ENCODE measurements around the gene FUS.
"Not testable (repeated sequence)": the region's sequence is repeated elsewhere in the genome, so short reads cannot be mapped to it uniquely, and the experiment has no call there.

FUS gene

DNA sequence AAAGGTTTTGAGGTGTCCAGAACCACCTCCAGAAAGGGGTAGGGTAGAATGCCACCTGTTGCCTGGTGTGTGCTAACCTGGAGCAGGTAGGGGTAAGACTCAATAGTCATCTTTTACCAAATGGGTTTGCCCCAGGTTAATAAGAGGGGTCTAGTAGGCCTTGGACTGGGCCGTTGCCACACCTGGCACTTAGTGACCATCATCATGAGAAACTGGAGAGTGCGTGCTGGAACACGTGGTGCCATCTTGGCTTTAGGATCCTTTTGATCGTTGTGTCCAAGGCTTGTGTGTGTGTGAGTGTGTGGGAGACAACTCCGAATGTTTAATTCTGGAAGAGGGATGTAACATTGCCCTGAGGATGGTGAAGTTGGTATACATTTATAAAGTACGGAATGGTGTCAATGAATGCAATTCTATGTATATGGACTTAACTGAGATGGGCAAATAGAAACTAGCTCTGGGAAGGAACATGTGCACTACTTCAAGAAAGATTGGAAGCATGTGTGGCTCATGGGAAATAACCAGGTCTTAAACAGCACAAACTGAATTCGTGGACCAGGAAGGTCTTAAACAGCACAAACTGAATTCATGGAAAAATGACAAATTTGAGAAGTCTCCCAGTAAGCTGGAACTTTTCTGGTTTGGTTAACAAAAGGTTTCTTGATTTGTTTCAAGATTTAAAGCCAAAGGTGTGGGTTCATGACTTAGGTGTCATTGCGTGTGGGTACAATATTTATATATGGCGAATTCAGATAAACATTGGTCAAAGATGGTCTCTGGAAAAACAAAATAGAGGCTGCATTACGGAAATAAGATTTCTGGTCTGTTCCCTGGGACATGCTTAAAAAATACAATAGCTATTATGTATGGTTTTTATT, 7.2 kb downstream of the FUS start:
- no peak for DNase-seq (ENCODE audit: low read depth)

DNA sequence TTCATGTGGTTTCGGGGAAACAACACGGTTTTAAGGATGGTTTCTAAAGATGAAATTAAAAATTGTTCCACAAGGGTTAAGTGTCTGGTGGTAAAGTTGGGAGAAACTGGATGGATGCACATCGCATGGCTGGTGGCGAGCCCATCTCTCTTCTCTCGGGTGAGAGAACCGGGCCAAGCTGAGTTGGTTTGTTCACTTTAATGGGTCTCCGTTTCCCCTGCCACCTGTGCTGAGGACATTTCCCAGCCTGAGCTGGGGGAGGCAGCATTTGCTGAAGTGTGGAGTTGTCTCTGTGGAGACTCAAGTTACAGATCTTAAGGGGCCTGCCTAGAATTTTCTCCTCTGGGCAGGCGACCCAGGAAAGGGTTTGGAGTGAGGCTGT, 7.9 kb downstream of the FUS start:
- DNase-seq (ENCODE audit: low read depth), result no peak

DNA sequence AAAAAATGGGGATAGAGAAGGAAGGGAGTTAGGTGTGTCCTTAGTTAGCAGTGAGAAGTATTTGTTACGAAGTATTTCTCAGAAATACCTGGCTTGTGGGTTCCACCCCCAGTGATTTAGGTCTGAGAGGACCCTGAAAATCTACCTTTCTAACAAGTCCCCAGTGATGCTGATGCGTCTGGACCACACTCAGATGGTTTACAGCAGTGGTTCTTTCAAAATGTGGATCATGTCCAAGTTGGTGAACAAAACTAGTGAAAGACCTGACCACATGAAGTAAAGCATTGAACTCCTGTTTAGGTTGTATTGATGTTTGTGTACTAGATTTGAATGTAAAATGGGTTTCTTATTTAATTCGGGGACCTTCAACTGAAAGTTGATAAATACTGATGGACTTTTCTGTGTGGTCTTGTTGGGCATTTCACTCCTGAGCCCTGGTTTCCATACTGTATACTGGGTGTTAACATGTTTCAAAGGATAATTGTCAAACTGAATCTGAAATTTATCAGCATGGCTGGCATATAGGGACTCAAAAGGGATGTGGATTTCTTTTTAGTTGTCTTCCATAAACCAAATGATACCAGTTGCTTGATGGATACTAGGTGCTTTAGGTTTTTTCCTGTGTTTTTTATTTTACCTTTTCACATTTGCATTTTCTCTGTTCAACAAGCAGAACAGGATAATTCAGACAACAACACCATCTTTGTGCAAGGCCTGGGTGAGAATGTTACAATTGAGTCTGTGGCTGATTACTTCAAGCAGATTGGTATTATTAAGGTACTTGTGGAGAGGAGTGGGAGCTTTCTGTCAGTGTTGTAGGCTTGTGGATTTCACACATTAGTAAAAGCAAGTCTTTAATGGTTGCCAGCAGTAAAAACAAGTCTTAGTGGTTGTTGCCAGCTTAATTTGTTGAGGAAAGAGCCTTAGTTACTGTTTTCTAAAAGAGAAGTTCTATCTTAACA, 8.8 kb downstream of the FUS start:
- no peak for DNase-seq (ENCODE audit: low read depth)

DNA sequence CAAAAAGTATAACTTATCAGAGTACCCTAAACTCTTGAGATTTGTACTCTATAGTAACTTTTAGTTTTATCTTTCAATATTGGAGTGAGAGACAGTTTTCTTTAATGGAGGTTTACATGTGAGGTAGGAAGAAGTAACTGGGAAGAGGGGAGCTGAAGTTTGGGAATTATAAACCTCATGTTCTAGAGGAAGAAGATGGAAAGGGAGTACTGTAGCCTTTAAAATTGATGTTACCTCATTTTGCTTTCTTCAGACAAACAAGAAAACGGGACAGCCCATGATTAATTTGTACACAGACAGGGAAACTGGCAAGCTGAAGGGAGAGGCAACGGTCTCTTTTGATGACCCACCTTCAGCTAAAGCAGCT, 9.5 kb downstream of the FUS start:
- no peak for DNase-seq (ENCODE audit: low read depth)

DNA sequence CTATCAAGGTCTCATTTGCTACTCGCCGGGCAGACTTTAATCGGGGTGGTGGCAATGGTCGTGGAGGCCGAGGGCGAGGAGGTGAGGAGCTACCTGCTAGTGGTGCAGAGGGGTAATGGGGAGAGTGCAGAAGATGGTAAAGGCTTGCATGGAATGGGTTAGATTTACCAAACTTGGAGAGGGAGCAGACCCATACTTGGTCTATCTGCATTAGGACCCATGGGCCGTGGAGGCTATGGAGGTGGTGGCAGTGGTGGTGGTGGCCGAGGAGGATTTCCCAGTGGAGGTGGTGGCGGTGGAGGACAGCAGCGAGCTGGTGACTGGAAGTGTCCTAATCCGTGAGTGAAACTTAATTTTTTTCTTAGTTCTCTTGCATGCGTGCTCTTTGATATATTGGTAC, 10.1 kb downstream of the FUS start:
- DNase-seq (ENCODE audit: low read depth), result no peak

DNA sequence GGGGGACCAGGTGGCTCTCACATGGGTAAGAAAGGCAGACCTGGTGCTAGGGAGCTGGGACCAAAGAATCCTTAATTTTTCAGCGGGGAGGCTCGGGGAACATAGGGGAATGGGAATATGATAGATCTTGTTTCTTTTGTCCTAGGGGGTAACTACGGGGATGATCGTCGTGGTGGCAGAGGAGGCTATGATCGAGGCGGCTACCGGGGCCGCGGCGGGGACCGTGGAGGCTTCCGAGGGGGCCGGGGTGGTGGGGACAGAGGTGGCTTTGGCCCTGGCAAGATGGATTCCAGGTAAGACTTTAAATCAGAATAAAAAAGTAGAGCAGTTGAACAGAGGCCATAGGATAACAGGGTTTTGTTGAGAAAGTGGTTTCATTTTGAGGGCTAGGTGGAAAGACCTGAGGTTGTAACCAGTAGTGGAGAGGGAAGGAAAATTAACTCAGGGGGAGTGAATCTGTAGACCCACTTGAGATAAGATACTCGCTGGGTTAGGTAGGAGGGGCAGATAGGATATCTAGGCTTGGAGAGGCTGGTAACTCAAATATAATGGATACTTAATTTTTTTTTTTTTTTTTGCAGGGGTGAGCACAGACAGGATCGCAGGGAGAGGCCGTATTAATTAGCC, 11.0 kb downstream of the FUS start:
- DNase-seq (ENCODE audit: low read depth), result no peak

DNA sequence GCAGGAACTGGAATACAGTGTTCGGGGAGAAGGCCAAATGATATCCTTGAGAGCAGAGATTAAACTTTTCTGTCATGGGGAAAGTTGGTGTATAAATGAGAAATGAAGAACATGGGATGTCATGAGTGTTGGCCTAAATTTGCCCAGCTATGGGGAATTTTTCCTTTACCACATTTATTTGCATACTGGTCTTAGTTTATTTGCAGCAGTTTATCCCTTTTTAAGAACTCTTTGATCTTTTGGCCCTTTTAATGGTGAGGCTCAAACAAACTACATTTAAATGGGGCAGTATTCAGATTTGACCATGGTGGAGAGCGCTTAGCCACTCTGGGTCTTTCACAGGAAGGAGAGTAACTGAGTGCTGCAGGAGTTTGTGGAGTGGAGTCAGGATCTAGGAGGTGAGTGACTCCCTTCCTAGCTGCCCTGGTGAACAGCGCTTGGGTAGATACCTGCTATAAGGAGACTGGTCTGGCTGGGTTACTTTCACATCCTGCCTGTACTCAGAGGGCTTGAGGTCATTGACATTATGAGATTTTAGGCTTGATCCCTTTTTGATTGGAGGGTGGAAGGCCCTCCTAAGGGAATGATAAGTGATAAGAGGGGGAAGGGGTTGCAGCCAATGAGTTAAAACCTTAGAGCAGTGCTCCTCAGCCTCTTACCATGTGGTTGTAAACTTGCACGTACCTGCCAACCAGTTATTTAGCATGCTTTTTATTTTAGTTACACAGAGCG, 11.9 kb downstream of the FUS start:
- DNase-seq (ENCODE audit: low read depth), result no peak

DNA sequence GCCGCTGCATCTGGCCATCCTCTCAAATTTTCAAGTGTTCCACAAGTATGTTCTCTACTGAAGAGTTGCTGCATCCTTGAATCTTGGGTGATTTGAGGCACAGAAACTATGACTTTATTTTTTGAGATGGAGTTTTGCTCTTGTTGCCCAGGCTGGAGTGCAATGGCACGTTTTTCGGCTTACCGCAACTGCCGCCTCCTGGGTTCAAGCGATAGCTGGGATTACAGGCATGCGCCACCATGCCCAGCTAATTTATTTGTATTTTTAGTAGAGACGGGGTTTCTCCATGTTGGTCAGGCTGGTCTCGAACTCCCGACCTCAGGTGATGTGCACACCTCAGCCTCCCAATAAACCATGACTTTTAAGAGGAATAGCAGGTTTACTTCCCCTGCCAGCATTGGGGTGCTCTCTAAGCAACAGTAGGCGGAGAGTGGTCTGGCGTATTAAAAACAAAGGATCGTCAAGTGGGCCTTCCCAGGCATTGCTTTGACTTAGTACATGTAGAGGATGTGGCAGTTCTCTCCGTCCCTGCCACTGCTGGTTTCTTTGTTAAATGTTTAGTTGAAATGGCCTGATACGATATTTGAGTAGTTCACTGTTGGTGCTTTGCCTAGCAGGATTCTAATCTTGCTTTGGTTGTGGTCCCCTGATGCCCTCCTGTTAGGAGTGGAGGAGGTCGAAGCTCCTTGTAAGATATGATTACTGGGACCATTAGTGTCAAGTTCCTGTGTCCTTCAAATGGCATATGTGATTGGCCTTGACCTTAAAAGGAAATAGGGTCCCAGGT, 13.1 kb downstream of the FUS start:
- no peak for DNase-seq (ENCODE audit: low read depth)

DNA sequence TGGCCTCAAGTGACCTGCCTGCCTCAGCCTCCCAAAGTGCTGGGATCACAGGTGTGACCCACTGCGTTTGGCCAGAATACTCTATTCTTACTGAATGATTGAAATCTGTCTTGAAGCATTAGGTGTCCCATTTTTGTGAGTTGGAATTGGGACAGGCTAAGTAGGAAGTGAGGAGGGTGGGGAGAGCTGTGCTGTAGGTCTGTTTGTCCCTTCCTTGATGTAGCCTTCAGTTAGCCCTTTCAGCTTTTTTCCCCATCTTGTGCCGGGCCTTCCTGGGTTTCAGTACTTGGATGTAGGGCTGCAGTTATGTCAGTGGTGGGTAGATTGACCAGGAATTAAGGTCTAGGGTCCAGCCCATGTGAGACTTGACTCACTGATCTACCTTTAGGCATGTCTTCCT, 13.9 kb downstream of the FUS start:
- no peak for DNase-seq (ENCODE audit: low read depth)

DNA sequence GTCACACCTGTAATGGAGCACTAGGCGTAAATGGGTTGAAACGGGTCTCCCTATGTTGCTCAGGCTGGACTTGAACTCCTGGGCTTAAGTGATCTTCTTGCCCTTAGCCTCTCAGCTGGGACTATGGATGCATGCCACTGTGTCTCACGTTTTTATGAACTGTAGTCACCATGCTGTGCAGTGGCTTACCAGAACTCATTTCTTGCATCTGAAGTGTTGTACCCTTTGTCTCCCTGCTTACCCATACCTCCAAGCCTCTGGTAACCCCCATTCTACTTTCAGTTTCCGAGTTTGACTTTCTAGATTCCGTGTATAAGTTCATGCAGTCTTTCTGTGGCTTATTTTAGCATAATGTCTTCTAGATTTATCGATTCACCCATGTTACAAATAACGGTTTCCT, 15.0 kb downstream of the FUS start:
- no peak for DNase-seq (ENCODE audit: low read depth)

DNA sequence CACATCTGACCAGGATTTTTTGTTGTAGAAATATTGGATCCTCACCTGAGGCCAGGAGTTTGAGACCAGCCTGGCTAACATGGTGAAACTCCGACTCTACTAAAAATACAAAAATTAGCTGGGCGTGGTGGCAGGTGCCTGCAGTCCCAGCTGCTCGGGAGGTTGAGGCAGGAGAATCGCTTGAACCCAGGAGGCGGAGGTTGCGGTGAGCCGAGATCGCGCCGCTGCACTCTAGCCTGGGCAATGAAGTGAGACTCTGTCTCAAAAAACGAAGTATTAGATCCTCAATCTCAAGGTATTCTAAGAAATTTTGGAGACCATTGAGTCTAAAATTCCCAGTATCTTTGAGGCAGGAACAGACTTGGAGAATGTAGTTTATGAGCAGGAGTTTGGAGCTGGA, 15.9 kb downstream of the FUS start:
- DNase-seq (ENCODE audit: low read depth), result not testable (repeated sequence)

DNA sequence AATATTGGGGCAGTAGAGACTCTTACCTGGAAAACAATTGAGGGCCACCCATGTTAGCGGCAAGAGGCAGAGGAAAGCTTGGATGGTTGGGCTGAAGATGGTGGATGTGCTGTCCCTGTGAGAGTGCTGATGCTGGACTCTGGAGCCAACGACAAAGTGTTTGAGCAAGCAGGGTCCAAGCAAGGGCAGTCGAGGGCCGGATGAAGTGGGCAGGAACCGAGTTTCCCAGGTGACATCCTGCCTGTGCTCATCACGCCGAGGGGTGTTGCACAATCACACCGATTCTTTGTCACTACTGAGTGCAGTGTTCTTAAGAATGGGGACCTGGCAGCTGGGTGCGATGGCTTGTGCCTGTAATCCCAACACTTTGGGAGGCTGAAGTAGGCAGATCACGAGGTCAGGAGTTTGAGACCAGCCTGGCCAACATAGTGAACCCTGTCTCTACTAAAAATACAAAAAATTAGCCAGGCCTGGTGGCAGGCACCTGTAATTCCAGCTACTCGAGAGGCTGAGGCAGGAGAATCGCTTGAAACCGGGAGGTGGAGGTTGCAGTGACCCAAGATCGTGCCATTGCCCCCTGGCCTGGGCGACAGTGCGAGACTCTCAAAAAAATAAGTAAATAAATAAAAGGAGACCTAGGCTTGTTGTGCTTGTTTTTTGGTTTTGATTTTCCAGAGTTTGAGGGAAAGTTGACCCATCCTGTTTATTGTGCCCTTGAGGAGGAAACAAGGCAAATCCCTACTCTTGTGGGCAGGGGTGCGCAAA, 16.6 kb downstream of the FUS start:
- DNase-seq (ENCODE audit: low read depth), result no peak

DNA sequence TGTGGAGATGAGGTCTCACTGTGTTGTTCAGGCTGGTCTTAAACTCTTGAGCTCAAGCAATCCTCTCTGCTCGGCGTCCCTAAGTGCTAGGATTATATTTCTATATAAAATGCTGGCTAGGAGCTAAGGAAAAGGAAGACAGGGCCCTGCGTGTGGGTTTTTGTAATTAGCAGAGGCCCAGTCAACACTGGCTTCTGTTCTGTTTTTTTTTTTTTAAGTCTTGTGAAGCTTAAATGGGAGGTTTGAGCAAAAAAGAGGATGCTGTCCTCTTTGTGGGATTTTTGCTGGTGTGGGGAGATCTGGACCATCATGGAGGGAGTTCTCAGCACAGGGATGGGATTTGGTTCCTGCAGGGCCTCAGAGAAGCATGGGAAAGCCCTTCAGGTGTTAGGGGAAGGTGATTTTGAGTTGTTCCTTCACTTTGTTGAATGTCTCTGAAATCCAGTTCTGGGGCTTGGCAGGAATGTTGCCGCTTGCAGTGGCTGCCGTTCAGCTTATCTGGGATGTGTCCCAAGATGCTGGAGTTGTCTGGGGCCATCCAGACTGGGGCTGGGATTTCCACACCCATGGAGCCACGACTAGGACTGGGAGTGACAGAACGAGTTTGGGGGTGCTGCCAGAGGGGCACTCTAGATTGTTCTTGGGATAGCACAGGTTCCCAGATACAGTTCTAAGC, 18.4 kb downstream of the FUS start:
- DNase-seq (ENCODE audit: low read depth), result no peak

DNA sequence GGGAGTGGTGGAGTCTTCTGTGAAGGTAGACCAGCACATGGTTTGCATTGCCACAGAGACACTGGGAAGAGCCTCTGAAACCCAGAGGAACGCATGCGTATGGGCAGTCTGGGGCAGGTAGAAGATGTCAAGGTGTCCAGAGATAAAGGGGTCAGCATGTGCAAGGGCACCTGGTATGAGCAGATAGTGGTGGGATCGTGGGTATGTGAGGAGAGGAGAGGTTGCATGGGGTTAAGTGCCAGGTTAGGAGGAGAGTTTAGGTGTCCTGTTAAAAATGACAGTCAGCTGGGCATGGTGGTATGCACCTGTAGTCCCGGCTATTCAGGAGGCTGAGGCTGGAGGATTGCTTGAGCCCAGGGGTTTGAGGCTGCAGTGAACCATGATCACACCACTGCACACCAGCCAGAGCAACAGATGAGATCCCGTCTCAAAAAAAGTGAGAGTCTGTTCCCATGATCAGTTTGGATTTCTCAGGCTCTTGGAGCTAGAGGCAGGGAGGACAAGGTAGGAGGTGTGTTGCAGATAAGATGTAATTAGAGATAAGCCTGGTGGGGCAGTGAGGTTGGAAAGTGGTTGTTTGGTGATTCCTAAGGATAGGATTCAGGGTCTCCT, 19.6 kb downstream of the FUS start:
- no peak for DNase-seq (ENCODE audit: low read depth)

DNA sequence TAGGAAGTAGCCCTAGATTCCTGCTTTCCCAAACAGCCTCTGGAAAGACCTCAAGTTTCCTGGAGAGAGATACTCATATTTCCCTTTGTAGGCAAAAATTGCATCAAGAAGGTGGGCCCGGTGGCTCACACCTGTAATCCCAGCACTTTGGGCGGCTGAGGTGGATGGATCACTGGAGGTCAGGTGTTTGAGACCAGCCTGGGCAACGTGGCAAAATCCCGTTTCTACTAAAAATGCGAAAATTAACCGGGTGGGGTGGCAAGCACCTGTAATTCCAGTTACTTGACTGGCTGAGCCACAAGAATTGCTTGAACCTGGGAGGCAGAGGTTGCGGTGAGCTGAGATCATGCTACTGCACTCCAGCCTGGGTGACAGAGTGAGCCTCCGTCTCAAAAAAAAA, 20.2 kb downstream of the FUS start:
- not testable (repeated sequence) for DNase-seq (ENCODE audit: low read depth)

DNA sequence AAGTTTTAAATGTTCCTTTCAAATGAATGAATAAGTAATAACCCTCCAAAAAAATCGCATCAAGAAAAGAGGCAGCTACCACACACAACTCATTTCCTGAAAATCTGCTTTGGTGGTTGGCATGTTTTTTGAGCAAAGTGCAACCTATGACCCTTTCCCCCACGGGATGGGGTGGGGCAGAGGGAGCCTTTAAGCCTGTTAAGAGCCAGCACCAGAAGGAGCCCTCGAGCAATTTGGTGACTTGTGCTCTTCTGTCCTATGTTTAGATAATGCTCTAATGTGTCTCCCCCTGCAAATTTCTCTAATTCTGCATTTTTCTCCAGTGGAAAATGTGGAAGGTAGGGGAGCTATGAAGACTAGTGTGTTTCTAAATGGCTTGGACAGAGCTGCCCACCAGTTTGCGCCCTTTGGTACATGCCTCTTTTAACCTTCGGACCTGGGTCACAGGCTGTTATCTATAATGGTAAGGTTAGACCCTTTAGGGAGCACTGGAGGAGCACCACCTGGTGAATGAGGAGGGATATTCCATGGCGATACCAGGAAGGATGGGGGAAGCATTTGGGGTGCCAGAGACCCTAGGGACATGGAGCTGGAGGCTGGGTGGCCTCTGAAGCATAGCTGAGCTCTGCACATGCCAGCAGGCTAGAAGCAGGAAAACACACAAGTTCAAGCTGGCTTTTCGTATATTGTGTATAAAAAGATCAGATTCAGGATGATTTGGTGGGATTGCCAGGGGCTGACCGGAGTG, 21.1 kb downstream of the FUS start:
- no peak for DNase-seq (ENCODE audit: low read depth)

DNA sequence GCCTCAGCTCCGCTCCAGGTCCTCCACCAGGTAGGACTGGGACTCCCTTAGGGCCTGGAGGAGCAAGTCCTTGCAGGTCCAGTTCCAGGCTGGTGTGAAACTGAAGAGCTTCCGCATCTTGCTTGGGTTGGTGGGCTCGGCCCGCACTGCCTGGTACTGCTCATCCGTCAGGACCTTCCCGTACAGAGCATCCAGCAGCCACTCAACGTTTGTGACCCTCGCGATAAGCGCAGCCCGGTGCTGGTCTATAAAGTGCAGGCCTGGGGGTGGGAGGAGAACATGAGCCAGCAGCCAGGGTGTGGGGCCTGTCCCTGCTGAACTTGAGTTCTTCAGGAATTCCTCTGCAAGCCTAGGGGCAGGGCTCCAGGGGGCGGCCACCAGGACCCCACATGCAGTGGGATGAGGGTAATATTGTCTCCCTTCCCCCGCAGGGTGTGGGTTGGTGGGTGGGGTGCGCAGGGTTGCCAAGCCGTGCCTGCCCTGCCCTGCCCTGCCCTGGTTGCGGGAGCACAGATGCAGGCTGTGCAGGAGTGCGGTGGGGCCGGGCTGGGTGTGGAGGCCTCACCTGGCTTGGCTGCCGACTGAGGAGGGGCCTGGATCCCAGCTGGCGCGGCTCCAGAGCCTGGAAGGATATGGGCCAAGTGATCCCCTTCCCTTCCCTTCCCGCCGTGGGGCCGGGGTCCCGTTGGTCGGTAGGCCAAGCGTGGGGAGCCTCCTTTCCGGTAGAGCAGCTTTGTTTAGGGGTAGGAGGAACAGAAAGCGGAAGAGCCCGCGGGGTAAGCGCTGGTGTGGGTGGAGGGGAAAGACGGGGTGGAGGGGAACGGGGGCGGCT, 21.9 kb downstream of the FUS start:
- no peak for DNase-seq (ENCODE audit: low read depth)
